RKO (cell line): Measurements from ENCODE around the gene RTL1.
A peak's percentile ranks its signal among the peaks of the same experiment; 100 is the strongest.

Experiments used
- DNase-seq: peaks from one replicate; pipeline ENCODE4 v3.0.0-alpha.2; 2016; ENCODE audit warnings: low spot score

Gene RTL1

DNA sequence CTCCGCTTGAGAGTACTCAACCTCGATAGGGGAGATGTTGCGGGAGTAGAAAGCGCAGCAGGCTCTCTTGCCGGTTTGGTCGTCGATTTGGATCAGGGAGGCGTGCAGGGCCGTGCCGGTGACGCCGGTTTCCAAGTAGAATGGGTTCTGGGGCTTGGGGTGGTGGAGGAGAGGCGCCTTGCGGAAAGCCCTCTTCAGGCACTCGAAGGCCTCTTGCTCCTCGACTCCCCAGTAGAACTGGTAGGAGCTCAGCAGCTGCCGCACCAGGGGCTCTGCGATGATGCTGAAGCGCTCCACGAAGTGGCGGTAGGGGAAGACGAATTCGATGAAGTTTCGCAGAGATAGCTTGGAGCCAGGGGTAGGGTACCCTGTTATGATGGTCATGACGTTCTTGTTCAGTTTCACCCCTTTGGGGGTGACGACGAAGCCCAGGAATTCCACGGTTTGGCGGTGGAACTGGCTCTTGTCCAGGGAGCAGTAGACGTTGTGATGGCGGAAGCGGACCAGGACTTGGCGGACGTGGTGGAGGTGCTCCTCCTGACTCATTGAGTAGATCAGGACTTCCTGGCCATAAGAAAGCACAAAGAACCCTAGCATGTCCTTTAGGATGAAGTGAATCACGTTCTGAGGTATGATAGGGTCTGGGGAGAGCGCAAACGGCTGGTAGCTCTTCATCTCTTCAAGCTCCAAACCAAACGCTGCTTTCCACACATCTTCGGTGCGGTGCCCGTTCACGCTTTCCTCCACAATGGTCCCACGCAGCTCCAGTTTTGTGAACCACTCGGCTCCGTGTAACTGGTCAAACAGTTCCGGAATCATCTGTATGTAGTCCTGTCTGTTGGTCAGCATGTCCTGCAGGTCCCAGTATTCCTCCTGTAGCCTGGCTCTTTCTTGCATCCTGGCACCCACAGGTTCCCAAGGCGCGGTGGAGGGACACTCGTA is 21.2 kb downstream of the RTL1 start:
- no peak for DNase-seq

DNA sequence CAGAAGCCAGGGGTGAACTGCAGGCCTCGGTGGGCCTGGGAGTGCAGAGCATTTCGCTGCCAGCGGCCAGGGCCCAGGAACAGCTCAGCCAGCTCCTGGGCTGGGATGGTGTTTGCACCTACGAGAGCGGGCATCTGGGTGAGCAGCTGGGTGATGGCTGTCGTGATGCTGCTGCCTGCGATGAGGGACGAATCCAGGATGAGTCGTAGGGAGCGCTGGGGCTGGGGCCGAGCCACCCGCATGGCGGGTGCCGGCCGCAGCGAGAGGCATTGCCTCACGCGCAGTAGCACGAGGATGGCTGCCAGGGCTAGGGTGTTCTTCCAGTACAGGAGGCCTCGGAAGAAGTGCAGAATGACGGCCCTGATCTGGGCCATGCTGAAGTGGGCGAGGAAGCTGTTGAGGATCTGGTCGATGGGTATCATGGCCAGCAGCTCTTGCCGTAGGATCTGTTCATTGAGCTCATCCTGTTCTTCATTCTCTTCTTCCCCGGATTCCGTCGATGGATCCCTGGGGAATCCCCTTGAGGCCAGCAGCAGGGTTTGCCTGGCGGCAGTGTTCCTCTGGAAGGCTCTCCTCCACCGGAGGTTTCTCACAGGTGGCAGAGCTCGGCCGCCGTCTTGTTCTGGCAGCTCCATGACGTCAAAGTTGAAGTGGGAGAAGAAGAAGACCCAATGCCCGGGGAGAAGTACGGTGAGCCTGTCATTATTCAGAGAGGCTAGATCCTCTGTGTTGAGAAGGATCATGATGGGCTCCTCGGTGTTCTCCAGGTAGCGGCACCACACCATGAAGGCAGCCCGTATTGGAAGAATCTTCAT is 22.1 kb downstream of the RTL1 start:
- DNase-seq = no peak

DNA sequence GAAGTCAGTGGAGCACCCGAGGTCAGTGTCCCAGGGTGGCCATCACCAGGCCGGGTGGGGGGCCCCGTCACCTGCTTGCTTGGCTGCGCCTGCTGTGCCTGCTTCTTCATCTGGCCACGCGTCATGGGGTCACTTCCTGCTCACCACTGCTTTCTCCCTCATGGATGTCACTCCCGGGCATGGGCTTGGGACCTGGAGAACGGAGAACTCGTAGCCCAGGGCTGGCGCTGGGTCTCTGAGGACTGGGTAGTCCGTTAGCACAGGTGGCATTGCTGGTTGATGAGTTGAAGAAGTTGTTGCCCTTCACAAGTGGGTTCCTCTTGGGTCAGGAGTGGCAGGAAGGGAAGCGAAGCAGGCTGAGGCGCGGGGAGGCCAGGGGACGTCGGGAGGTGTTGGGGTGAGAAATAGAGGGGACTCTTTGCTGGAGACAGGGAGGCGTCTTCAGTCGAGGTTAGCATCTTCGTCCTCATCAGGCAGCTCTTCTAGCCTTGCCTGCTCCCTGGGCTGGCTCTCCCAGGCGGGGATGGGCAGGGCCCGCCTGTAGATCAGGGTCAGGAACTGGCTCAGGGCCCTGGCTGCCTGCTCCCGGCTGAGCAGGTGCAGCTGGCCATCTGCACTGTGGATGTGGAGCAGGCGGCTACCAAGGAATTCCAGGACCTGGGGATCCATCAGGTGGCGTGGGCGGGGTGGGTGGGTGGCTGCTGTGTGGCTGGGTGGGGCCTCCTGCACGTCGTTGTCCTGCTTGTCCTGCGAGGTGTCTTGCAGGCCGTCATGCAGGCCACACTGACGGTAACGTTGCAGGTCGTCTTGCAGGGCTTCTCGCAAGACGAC is 23.0 kb downstream of the RTL1 start:
- DNase-seq = no peak

DNA sequence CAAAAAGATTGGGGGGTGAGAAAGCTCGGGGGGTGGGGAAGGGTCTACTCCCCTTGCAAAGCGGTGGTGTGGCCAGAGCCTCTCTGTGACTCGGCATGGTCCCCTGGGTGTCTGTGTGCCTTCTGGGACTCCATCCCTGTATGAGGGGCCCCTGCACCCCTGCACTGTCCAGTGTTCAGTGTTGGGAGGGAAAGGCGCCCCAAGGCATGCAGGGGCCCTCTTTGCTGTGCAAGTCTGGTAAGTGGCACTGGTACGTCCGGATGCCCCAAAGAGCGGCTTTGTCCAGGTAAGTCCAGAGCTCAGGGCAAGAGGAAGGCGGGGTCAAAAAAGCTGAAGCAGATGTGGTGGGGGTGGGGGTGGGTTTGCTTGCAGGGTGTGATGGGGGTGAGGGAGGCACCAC is 23.7 kb downstream of the RTL1 start:
- no peak for DNase-seq

DNA sequence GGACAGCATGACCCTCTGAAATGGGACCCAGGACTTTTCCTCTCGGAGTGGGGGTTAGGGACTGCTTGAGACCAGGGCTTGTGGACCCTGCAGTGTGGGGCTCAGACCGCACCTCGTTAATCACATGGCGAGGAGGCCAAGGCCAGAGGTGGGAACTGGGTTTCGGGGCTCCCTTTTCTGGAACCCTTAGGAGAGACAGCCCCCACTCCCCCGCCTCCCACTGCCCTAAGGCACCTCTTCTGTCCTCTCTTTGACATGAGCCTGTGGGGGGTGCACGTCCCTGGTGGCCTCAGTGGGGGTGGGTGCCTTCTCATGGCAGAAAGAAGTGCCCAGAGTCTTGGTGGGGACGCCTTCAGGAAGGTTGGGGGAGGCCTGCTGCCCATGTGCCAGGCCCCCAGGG is 24.3 kb downstream of the RTL1 start:
- DNase-seq = no peak

DNA sequence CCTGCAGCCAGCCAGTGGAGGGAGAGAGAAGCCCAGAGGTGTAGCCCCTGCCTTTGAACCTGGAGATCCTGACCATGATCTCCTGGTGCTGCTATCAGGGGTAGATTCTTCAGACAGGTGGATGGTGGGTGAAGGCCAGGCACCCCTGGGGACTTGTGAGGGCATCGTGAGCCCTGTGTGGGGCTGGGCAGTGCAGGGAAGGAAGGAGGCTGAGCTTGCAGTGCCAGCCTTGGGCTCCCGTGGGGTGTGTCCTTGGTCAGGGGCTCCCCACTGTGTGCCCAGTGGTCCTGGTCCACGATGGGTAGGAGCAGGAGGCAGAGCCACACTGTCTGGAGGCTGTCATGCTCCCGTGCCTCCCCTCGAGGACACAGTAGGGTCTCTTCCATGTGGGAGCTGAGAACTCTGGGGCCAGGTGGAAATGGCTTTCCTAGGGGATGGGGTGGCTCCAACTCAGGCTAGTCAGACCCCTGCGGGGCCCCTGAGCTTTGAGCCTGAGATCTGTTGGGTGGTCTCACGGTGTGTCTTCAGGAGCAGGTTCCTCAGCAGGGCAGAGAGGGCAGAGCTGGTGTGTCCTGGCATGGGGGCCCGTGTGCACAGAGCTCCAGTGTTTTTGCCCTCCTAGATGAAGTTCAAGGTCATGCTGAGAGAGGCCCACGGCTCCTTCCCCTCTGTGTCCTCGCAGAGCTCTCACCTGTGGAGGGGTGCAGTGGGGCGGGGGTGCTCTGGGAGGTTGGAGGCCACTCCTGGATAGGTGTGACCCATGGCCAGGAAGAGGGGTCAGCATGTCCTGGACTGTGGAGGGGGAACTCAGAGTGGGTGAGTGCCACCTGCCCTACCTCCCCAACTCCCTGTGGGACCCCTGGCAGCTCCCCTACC is 25.0 kb downstream of the RTL1 start:
- no peak for DNase-seq

DNA sequence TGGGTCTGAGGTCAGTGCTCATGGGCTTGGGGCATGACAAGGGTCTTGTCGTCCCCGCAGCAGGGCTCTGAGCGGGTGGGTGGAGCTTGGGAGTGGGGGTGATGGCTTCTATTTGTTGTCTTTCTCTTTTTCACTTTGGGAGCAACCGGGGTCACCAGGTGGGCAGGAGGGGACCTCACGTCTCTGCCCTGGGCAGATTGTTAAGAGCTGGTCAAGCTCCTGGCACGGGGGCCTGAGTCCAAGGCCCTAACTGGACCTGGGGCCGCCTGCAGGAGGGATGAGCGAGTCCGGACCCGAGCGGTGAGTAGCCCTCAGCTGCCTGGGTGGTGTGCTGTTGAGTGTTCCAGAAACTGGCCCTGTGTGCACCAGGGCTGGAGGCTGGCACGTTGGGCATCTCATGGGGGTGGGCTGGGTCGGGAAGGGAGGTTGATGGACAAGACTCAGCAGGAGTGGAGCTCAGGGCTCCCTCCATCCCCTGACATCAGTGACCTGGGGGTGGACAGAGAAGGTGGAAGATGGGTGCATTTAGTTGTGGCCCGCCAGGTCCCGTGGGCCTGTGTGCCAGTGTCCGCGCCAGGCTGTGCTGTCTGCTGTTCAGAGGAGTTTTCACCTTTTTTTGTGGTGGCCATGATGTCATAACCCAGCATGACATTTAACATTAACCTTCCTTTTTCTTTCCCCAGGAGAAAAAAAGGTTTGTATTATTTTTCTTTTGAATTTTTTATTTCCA is 27.5 kb downstream of the RTL1 start:
- no peak for DNase-seq

DNA sequence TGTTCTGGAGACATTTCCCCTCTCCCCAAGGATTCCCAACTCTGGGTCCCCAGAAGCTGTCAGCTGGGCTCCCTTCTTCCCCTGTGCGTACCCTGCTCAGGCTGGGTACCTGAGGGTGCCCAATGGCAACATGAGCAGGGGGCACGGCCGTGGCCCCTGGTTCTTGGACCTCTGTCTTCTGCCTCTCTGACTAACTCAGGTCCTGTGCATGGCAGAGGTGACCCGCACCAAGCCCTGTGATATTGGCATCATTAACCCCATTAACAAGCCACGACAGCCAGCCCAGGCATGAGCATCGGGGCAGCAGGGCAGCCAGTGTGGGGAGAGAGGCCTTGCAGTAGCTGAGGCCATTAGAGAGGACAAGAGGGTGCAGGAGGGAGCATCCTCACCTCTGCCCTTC is 28.4 kb downstream of the RTL1 start:
- no peak for DNase-seq

DNA sequence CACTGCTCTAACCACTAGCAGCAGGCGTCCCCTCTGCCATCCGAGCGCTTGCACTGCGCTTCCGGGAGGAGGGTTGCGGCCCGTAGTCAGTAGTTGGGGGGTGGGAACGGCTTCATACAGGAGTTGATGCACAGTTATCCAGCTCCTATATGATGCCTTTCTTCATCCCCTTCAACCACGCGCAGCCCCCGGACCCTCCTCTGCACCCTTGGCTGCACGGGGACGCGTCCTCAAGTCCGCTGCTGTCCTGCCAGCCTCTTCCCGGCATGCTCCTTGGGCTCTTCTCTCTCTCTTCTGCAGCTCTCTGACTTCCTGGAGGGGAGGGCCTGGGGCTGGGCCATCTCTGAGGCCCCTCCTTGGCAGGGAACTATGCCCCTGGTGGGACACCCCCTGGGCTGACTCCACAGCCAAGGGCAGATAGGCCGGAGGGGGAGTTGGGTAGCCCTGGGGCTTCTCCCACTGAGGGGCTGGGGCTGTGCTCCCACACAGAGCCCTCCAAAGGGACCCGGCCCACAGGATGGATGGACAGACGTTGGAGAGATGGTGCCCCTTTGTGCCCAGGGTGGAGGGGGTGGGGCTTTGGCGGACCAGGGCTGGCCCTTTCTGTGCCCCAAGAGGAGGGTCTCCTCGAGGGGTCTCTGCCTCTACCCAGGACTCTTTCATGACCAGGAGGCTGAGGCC is 29.0 kb downstream of the RTL1 start:
- DNase-seq = no peak

DNA sequence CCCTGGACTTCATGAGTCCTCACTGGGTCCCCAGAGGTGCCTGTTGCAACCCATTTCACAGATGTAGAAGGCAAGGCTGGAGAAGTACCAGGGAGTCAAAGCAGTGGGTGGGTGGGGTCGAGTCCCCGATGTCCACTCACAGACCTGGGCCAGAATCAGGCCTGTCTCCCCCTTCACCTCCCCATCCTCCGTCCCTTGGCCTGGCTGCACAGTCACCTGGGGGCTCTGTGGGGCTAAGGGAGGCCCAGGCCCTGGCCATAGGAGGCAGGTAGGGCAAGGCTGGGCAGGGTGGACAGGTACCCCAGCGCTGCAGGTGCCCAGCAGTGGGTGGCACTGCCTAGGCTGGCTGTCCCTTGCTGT is 29.5 kb downstream of the RTL1 start:
- no peak for DNase-seq

DNA sequence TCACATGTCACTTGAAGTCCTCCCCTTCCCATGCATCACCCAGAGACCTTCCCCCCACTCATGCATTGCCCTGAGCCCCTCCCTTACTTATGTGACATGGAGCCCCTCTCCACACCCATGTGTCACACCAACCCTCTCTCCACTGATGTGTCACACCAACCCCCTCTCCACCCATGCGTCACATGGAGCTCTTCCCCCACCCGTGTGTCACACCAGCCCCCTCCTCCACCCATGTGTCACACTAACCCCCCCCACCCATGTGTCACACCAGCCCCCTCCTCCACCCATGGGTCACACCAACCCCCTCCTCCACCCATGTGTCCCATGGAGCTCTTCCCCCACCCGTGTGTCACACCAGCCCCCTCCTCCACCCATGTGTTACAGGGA is 30.4 kb downstream of the RTL1 start:
- DNase-seq = no peak

DNA sequence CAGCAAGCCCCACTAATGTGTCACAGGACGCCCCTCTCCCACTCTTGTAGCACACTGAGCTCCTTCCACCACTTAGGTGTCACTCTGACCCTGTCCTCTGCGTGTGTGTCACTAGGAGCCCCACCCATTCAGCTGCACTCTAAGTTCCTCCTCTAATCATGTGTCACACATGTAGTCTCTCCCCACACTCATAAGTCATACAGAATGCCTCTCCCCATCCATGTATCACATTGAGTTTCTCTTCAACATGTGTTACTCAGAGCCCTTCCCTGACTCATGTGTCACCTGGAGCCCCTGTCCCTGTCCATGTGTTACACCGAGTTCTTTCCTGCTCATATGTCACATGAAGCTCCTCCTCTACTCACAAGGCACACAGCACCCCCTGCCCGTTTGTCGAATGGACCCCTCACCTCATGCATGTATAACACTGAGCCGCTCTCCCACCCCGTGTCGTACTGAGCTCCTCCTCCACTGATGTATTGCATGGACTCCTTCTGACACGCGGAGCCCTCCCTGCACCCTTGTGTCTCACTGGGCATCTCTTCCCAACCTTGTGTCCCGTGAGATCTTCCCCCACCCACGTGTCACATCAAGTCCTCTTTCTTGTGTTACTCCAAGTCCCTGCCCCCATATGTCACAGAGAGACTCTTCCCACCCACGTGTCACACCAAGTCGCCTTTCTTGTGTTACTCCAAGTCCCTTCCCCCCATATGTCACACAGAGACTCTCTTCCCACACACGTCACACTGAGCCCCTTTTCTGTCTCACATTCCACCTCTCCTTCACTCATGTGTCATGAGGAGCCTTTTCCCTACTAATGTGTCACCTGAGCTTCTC is 31.0 kb downstream of the RTL1 start:
- no peak for DNase-seq

DNA sequence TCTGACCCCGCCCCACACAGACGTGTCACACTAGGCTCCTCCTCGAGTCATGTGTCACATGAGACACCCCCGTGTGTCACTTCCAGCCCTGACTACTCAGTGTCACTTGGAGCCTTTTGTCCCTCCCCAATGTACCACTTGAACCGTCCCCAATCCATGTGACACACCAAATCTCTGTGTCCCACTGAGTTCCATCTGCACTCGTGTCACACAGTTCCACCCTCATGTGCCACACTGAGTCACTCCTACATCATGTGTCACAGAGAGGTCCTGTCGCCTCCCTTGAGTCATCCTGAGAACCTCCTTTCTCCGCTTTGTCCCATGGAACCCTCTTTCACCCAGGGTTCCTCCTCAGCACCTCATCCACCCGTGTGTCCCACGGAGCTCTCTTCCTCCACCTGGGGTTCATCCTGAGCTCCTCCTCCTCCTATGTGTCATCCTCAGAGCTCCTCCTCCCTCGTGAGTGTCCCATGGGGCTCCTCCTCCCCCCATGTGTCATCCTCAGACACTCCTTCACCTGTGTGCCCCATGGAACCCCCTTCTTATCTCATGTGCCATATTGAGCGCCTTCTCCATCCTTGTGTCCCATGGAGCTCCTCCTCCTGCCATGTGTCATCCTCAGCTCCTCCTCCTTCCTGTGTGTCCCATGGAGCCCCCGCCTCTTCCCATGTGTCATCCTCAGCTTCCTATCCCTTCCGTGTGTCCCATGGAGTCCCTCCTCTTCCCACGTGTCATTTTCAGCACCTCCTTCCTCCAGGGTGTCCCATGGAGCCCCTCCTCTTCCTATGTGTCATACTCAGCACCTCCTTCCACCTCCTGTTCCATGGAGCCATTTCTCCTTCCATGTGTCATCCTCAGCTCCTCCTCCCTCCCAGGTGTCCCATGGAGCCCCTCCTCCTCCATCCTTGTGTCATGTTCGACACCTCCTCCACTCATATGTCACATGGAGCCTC is 32.0 kb downstream of the RTL1 start:
- peak; percentile 47 for DNase-seq

DNA sequence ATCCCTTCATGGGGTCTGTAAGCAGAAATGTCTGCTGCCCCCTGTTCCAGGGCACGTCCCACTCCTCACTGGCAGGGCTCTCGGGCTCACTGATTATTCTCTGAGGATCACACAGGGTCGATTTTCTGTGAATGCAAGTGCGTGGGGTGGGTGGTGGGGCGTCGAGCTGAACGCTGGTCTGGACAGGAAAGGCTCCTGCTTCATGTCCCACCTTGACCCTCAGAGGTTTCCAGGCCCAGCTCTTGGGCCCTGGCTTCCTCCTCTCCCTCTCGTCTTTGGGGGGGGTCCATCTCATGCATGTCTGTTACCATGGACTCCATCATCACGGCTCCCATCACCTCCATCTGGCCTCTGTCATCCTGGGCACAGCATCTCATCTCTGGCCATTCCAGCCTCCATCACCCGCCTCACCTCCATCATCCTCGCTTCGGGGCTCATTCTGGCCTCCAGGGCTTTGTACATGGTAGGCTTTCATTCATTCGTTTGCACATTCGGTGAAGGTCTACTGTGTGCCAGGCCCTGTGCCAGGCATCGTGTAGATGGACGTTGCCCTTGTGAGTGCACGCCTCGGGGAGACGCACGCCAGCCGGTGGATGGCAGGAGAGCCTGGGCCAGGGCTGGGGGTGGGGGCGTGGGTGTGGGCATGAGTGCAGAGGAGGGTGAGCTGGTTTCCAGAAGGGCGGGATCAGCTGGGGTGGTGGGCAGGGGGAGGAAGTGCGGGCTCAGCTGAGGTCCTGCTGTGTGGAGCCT is 34.7 kb downstream of the RTL1 start:
- no peak for DNase-seq

DNA sequence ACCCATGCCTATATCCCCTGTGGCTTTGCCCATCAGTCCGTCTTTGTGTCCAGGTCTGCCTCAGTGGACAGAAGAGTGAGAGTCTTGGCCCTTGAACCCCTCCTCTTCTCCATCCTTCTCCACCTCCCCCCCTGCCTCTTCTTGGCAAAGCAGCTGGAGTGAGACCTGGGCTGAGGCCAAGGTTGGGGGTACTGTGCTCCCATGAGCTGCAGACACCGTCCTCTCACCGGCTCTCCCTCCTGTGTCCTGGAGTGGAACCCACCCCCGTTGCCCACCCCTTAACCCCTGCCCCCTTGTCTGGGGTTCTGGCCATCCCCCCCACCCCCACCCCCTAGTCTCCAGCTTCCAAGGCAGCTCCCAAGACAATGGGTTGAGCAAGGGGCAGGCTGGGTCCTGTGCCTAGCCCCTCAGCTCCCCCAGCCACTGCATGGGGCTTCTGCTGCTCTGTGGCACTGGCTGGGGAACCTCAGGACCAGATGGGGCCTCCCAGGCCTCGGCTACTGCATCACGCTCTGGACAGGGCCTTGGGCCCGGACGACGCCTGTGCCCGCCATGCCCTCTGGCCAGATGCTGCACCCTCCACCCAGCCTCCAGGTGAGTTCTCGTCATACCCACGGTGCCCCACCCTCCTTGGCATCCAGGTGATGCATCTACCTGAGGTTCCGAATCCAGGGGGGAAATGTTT is 35.7 kb downstream of the RTL1 start:
- no peak for DNase-seq
